ENCODE data around the gene NTSR2.

DNA sequence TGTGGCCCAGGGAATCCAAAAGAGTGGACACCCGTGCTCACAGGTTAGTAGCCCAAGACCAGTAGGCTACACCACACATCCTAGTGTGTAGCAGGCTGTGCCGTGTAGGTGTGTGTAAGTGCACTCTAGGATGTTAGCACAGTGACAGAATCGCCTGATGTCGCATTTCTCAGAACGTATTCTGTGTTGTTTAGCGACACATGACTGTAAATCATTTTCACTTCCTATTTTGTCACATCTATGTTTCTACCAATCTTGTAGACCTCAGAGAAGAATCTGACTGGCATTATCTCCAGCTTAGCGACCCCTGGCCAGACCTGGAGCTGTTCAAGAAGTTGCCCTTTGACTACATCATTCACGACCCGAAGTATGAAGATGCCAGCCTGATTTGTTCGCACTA, 45.1 kb downstream of the NTSR2 start:
- TF ChIP-seq, protein P1, sequence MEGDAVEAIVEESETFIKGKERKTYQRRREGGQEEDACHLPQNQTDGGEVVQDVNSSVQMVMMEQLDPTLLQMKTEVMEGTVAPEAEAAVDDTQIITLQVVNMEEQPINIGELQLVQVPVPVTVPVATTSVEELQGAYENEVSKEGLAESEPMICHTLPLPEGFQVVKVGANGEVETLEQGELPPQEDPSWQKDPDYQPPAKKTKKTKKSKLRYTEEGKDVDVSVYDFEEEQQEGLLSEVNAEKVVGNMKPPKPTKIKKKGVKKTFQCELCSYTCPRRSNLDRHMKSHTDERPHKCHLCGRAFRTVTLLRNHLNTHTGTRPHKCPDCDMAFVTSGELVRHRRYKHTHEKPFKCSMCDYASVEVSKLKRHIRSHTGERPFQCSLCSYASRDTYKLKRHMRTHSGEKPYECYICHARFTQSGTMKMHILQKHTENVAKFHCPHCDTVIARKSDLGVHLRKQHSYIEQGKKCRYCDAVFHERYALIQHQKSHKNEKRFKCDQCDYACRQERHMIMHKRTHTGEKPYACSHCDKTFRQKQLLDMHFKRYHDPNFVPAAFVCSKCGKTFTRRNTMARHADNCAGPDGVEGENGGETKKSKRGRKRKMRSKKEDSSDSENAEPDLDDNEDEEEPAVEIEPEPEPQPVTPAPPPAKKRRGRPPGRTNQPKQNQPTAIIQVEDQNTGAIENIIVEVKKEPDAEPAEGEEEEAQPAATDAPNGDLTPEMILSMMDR (IDR thresholded peaks at IDR 0.05; ENCODE audit: low read depth, low read length, missing input control) = no peak
- no peak for TF ChIP-seq TAF1 (conservative IDR thresholded peaks at IDR 0.05)
- TF ChIP-seq, protein P2, sequence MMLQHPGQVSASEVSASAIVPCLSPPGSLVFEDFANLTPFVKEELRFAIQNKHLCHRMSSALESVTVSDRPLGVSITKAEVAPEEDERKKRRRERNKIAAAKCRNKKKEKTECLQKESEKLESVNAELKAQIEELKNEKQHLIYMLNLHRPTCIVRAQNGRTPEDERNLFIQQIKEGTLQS (IDR thresholded peaks at IDR 0.05) = no peak
- TF ChIP-seq, protein P3, sequence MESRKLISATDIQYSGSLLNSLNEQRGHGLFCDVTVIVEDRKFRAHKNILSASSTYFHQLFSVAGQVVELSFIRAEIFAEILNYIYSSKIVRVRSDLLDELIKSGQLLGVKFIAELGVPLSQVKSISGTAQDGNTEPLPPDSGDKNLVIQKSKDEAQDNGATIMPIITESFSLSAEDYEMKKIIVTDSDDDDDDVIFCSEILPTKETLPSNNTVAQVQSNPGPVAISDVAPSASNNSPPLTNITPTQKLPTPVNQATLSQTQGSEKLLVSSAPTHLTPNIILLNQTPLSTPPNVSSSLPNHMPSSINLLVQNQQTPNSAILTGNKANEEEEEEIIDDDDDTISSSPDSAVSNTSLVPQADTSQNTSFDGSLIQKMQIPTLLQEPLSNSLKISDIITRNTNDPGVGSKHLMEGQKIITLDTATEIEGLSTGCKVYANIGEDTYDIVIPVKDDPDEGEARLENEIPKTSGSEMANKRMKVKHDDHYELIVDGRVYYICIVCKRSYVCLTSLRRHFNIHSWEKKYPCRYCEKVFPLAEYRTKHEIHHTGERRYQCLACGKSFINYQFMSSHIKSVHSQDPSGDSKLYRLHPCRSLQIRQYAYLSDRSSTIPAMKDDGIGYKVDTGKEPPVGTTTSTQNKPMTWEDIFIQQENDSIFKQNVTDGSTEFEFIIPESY (IDR thresholded peaks at IDR 0.05) = no peak
- TF ChIP-seq YY1 (IDR thresholded peaks at IDR 0.05) = no peak
